ENCODE data around the gene CFAP54.
"Not testable (repeated sequence)": the region's sequence is repeated elsewhere in the genome, so short reads cannot be mapped to it uniquely, and the experiment has no call there.

The CFAP54 gene

DNA sequence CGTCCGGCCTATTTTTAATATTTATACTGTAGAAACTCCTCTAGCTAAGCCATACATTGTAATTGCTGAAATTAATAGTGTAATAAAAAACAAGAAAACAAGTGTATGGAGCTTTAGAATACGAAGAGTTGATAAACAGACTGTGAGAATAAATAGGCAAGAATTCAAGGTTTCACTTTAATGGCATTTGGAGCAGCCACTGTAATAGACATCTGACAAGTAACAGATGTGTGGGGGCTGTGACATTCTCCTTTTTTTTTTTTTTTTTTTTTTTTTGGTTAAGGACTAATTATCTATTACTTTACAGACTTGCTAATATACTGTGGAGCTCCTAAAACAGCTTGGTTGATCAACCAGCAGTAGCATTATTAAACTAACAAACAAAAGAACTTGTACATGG is 42.1 kb upstream of the CFAP54 start:
- DNase-seq (ENCODE audit: low read depth, low spot score) = no peak
- no peak overlapping the region for H3K4me3 ChIP-seq (ENCODE audit: low read depth, low read length)
- TF ChIP-seq, protein P1, sequence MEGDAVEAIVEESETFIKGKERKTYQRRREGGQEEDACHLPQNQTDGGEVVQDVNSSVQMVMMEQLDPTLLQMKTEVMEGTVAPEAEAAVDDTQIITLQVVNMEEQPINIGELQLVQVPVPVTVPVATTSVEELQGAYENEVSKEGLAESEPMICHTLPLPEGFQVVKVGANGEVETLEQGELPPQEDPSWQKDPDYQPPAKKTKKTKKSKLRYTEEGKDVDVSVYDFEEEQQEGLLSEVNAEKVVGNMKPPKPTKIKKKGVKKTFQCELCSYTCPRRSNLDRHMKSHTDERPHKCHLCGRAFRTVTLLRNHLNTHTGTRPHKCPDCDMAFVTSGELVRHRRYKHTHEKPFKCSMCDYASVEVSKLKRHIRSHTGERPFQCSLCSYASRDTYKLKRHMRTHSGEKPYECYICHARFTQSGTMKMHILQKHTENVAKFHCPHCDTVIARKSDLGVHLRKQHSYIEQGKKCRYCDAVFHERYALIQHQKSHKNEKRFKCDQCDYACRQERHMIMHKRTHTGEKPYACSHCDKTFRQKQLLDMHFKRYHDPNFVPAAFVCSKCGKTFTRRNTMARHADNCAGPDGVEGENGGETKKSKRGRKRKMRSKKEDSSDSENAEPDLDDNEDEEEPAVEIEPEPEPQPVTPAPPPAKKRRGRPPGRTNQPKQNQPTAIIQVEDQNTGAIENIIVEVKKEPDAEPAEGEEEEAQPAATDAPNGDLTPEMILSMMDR (IDR thresholded peaks at IDR 0.05; ENCODE audit: low read depth, low read length) = no peak
- in situ Hi-C loops (cut with HindIII; ENCODE audit: low sequenced_read_pairs) = no loop called here

- DNase-seq (ENCODE audit: low read depth, low spot score) = peak; percentile 64
- TF ChIP-seq, protein P1 (IDR thresholded peaks at IDR 0.05; ENCODE audit: low read depth, low read length) = no peak
- in situ Hi-C loops (cut with HindIII; ENCODE audit: low sequenced_read_pairs) = no loop called here
- H3K4me3 ChIP-seq (ENCODE audit: low read depth, low read length) = no peak overlapping the region
These were observed 41.1 kb upstream of the CFAP54 start for GRCh38 chr12:96448300-96448699.

DNA sequence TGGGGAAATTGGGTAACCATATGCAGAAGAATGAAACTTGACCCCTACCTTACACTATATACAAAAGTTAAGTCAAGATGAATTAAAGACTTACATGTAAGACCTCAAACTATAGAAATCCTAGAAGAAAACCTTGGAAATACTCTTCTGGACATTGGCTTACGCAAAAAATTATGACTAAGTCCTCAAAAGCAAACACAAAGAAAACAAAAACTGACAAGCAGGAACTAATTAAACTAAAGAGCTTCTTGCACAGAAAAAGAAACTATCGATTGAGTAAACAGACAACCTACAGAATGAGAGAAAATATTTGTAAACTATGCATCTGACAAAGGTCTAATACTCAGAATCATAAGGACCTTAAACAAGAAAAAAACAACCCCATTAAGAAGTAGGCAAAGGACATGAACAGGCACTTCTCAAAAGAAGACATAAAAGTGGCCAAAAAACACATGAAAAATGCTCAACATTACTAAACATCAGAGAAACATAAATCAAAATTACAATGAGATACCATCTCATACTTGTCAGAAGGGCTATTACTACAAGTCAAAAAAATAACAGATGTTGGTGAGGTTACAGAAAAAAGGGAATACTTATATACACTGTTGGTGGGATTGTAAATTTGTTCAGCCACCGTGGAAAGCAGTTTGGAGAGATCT is 37.0 kb upstream of the CFAP54 start:
- no peak for DNase-seq (ENCODE audit: low read depth, low spot score)
- in situ Hi-C loops (cut with HindIII; ENCODE audit: low sequenced_read_pairs) = no loop called here
- H3K4me3 ChIP-seq (ENCODE audit: low read depth, low read length) = no peak overlapping the region
- TF ChIP-seq, protein P1 (IDR thresholded peaks at IDR 0.05; ENCODE audit: low read depth, low read length) = no peak

GRCh38 chr12:96454396-96454795 is 35.0 kb upstream of the CFAP54 start:
- in situ Hi-C loops (cut with HindIII; ENCODE audit: low sequenced_read_pairs) = no loop called here
- TF ChIP-seq, protein P1 (IDR thresholded peaks at IDR 0.05; ENCODE audit: low read depth, low read length) = no peak

DNA sequence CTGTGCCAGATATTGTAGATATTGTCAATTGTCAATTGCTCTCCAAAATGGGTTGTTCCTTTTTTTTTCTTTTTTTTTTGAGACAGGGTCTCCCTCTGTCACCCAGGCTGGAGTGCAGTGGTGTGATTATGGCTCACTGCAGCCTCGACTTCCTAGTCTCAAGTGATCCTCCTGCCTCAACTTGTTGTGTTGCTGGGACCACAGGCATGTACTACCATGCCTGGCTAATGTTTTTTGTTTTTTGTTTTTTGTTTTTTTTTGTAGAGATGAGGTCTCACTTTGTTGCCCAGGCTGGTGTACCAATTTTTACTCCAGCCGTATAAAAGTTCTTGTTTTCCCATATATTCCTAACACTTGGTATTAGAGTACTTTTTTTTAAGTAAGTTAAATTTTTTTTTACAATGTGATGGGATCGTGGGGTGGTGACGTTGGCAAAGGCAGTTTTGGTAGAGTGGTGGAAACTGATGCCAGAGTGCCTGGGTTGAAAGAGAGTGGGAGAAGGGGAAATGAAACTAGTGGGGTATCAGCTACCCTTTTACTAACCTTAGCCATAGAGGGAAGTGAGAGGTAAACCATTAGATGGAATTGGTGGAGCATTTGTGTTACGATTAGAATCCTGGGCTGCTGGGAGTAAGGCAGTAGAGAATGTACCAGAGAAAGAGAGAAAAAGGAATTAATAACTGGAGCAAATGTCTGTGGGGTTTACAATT is 33.0 kb upstream of the CFAP54 start:
- no peak for DNase-seq (ENCODE audit: low read depth, low spot score)
- in situ Hi-C loops (cut with HindIII; ENCODE audit: low sequenced_read_pairs) = no loop called here
- H3K4me3 ChIP-seq (ENCODE audit: low read depth, low read length) = no peak overlapping the region
- TF ChIP-seq, protein P1 (IDR thresholded peaks at IDR 0.05; ENCODE audit: low read depth, low read length) = no peak

More at GRCh38 chr12:96454396-96454795, 35.0 kb upstream of the CFAP54 start:
- H3K4me3 ChIP-seq (ENCODE audit: low read depth, low read length) = no peak overlapping the region
- no peak for DNase-seq (ENCODE audit: low read depth, low spot score)

DNA sequence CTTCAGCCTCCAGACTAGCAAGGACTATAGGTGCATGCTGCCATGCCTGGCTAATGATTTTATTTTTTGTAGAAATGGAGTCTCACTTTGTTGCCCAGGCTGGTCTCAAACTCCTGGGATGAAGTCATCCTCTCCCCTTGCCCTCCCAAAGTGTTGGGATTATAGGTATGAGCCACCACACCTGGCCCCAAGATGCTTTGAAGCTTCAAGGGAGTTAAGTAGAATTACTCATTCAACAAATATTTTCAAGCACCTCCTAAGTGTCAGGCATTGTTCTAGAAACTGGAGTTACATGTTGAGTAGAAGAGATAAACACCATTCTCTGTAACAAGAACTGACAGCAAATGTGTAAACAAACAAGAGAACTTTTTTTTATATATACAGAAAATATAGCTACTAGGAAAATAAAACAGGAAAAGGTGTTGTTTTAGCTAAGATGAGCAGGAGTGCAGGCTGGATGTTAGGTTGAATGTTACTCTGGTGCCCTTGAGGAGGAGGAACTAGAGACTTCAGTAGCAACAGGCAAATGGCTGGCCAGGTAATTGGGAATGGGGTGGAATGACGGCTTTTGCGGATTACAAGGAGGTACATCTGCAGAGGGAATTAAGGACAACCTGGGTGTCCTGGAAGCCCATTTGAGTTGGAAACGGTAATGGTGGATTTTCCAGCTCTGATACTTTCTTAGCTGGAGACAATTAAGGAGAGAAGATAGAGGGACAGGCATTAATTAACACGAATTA is 32.0 kb upstream of the CFAP54 start:
- in situ Hi-C loops (cut with HindIII; ENCODE audit: low sequenced_read_pairs) = no loop called here
- TF ChIP-seq, protein P1 (IDR thresholded peaks at IDR 0.05; ENCODE audit: low read depth, low read length) = no peak
- H3K4me3 ChIP-seq (ENCODE audit: low read depth, low read length) = no peak overlapping the region
- DNase-seq (ENCODE audit: low read depth, low spot score) = no peak

- DNase-seq (ENCODE audit: low read depth, low spot score); in situ Hi-C loops (cut with HindIII; ENCODE audit: low sequenced_read_pairs); H3K4me3 ChIP-seq (ENCODE audit: low read depth, low read length): not testable (repeated sequence)
These were observed 30.1 kb upstream of the CFAP54 start for GRCh38 chr12:96459281-96459680.
